Embryonic facial prominence (tissue), 1 donor: Measurements from ENCODE around the gene OPN5.

Experiments
- DNase-seq: peaks from one replicate; pipeline ENCODE4 v3.0.0-alpha.2; 2016; ENCODE audit errors: extremely low spot score

Gene OPN5

DNA sequence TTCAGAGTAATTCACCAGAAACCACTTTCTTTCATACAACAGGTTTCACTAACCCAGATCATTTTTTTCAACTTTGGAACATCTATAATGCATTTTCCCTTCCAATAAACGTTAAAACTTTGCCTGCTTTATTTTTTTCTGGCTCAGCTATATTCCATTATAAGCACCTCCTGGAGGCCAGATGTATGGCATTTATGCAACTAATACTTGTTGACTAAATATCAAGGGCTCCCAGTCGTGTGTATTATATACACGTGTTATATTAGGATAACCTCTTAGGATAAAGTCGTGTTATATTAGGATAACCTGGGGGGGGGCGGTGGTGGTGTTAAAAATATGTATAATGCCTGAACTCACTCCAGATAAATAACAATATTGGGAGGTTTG is 6.7 kb downstream of the OPN5 start:
- DNase-seq: no peak

DNA sequence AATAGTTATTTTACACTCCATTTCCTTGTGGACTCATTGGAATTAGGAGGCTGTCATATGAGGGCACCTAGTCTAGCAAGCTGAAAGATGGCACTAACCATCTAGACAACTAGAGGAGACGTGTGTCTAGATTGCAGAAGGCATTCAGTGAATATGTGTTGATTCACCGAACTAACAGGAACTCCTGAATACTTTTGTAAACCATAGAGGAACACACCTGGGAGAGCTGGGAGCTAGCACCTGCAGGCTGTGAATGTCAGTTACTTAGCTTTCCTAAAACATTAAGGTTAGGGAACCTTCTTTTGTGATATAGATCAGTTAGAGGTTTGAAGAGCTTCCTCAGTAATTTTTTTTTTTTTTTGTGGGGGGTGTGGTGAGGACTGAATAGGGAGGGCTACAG is 7.7 kb downstream of the OPN5 start:
- no peak for DNase-seq

DNA sequence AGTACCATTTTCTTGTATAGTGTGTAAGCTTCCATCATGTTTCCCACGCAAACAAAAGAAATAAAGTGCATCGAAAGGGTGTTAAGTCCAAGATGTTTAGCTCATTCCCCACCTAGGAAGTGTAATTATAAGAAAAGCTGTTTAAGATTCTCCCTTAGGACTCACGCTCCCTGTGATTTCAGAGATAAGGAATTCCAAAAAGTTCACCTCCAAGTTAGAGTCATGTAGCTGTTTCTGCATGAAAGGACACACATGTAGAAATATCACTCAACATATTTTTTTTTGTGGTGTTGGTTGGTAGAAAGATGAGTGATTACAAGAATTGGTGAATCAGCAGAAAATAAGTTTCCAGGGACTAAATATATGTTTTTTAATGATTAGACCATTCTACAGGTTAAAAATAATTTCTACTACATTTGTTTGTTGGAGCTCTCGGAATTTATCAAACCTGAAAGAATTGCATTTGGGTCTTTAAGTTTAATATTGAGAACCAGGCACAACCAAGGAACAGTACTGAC is 10.4 kb downstream of the OPN5 start:
- no peak for DNase-seq

DNA sequence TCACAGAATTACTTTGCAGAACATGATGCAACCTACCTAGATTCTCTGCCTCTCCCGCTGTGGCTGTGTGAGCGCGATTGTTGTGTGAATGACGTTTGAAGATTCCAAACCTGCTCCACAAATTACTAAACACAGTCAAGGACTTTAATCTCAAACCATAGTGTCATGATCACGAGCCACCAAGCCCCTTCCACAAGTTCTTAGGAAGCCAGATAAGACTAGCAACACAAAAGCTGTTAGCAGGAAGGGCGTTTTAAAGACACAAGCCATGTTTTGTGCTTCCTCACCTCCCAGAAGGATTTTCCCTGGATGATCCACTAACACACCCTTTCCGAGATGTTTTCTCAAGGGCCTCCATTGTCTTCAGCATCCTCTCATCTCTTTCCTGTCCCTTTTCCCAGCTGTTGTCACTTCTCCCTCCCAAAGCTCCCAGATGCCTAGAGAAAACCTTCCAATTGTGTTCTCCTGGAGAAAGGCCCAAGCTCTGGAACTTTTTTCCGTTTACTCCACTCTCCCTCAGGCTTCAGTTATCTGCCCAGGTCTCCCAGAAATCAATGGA is 12.8 kb downstream of the OPN5 start:
- DNase-seq: no peak

DNA sequence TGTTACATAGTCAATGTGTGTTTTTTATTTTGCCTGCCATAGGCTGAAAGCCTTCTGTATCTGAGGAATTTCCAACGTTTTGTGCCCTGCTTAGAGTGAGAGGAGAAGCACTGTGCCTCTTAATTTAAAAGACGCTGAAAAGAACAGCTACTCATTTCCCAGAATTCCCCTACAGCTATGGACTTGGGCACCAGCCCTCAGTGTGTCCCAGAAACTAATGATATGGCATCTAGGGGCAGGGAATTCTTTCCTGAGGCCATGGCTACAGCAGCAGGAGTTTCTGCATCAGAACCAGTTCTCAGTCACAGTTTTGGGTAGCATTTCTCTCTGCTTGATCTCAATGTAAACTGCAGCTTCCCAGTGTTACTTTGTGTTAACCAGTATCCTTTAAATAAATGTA is 20.2 kb downstream of the OPN5 start:
- DNase-seq: no peak

DNA sequence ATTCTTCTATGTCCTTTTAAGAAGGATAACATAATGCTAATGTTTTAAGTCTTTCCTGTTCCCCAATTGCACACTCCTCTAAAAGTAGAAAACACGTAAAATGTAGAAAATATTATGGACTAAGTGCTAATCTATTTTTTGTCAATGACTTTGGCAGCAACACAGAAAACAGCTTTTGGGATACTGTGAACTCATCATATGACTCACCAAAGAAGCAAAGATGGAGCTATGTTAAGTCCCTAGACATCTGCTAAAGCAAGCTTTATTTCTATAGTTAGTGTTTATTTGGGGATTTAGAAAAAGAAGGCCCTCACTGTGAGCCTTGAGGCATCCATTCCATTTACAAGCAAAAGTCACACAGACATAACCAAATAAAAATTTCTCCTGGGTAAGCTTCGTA is 23.0 kb downstream of the OPN5 start:
- no peak for DNase-seq

DNA sequence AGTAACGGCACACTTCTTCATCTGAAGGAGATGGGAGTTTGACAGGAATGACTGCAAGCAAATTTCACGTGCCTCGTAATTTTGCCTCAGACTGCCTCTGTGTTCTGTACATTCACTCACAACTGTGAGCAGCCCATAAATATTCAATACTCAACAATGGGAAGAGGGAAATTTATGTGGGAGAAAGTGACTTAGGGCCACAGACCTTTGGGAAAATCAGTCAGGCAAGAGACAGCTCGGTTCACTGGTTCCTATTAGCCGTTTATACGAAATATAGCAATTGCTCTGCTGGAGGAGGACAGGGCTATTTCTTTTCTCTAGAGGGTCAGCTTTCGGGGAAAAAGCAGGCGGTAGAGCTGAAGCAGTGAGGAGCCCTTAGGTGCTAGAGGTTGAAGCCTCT is 28.0 kb downstream of the OPN5 start:
- DNase-seq: no peak

DNA sequence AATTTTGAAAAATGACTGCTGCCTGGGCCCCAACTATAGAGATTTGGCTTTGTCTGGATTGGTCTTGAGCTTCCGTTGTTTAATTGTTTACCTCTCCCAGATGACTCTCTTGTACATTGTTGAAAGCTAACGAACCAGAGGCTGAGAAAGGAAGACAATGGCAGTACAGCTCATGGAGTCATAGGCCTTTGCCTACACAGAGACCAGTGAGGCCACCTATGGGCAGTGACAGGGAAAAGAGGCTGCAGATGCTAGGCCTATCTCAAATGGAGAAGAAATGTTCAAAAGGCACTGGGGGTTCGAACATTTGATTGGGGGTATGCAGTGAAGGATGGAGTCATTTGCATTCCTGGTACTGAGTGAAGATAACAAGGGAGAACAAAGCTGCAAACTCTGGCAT is 29.1 kb downstream of the OPN5 start:
- no peak for DNase-seq

DNA sequence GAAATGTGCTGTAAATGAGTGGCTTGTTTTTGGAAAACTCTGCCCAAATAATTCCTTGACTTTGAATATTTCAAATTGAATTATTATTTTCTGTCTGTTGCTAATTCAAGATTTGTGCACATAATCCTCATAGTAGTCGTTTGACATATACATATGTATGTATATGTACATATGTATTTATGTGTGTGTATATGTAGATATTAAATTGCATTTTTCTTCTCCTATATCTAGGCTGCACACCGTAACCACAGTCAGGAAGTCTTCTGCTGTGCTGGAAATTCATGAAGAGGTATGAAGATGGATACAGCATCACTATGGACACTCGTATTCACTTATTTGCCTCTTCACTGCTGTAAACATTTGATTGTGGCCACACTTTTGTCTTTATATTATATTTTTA is 29.6 kb downstream of the OPN5 start:
- no peak for DNase-seq

DNA sequence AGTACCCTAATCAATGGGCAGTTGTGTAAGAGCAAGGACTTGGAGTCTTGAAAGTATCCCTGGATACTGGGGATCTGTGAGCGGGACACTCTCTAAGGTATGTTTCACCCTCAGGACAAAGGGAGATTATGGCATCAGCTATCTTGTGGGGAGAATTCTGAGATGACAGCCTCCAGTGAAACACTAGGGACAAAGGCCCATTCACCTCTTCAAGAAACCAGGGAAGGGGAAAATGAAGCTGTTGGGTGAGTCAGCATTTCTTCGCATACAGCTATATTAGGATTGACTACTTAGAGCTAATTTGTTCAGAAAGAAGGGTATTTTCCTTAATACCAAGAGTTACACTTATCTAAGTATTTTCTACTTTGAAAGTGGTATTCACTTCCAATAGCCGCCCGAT is 35.9 kb downstream of the OPN5 start:
- no peak for DNase-seq

DNA sequence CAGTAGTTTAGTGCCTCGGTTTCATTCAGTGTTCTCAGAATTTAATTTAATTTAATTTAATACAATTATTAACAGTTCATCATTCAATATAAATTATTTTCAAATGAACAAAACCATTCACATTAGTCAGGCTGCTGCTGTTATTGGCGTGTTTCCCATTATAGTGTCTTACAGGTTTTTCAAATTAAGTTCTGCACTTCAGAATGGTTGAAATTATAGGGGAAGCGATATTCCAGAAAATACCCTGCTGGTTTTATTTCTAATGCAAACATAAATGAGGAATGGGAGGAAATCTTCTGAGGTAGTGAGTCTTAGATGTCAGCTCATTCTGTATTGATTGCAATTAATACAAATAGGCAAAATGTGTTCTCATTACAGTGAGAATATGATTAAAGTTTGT is 37.6 kb downstream of the OPN5 start:
- DNase-seq: no peak

DNA sequence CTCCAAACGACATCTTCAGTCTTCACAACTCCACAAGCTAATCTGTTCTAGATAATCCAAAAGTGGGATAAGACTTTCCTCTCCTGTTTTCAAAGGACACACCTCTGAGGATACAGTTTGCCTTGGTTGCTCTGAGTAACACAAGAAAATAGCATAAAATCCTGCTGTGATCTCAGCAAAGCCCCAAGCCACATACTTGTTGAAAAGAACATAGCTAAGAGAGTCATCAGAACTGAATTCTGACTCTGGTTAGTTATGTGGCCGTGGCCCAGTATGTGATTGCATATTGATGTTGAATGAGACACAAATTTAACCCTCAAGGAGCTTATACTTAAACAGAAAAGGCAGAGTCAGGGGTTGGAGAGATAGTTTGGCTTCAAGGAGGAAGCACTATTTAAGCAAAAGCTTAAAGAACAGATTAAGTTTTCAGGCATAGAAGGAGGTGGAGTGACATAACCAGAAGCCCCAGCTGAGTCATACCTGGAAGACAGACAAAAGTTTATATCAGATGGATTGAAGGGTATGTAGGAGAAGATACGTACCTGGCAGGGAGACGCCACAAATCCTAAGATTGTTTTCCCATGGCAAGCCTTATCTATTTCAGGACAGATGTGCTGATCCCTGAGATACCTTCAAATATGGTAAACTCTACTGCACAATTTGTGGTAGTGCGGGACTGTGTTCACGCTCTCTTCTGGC is 41.2 kb downstream of the OPN5 start:
- DNase-seq: no peak

DNA sequence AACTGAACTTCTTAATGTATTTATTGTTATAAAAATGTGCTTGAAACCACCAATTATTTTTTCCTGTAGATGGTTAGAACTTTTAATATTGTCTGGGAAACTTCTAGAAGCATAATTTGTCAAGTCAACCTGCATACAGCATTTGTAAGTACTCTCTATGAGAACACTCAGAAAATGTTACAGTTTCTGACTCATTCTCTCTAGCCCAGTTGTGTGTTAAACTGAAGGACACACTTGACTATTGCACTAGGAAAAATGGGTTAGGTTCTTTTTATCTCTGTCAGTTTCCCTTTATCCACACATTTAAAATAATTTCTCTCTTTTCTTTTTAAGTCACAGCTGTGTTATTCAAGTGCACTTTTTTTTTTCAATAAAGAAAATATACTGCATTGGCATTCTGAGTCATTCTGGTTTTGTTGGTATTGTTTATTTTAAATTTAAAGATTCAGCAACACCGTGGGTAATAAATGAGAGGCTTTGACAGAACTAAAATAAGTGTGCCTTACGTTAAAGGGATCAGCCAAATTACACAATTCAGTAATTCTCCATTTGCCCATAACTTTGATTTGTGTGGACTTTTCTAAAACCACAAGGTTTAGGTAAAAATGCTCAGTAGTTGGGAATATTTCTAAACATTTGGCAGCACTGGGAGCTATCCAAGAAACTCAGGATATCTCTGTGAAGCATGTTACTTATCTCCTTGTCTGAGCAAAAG is 50.7 kb downstream of the OPN5 start:
- no peak for DNase-seq

DNA sequence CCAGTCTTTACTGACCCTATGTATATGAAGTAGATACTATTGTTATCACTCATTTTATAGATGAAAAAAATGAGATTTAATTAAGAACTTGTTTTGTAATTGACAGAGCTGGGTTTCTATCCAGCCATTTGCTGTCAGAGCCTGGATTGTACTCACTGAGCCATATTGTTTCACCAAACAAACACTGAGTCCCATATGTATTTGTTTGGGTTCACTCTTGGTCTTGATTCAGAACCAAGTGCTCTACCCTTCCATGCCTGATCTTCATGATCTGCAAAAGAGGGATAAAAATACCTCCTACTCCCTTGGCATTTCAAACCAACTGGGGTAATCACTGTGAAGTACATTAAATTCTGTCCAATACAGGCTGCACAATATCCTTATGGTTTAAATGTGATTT is 52.4 kb downstream of the OPN5 start:
- no peak for DNase-seq

DNA sequence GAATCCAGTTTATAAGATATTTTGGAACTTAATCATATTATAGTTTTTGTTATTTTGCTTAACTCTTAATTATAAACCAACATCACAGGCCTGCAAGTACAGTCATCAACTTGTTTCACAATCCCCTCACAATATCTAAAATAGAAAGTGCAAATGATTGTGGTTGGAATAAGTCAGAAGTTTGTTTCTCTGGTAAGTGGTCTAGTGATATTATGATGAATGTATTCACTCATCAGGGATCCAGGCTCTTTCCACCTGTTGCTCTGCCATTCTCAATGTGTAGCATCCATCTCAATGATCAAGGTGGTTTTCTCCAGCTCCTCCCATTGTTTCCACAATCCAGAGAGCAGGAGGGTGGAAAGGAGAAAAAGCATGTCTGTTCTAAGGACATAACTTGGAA is 54.2 kb downstream of the OPN5 start:
- no peak for DNase-seq

DNA sequence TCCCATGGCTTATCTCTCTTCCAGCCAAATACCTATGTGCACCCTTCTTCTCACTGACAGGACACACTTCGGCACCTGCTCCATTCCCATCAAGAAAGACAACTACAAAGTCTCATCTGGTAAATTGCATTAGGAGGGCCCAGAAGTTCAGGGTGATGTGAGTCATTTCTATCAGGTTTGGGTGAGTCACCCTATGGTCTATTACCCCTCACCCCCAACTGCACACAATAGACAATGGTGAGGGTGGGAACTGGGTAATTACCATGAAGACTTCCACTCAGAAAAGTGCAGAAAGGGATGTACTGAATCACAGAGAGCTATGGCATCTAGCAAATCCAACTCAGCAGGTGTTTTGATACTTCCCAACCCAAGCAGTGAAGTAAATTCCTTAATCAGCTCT is 54.8 kb downstream of the OPN5 start:
- DNase-seq: no peak

DNA sequence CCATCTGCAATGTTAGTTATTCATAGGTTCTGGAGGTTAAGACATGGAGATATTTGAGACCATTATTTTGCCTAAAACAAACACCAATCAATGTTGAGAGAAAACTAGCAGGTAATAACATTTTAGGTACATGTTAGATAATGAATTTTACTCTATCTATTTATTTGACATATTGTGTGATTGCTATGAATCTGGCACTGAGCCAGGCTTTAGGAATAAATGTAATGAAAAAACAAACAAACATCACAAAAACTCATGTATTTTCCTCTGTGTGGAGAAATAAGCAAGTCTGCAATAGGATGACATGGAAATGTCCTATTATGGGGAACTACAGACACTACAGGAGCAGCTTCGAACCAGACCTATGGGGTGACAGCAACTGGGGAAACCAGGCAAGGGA is 57.8 kb downstream of the OPN5 start:
- DNase-seq: no peak

DNA sequence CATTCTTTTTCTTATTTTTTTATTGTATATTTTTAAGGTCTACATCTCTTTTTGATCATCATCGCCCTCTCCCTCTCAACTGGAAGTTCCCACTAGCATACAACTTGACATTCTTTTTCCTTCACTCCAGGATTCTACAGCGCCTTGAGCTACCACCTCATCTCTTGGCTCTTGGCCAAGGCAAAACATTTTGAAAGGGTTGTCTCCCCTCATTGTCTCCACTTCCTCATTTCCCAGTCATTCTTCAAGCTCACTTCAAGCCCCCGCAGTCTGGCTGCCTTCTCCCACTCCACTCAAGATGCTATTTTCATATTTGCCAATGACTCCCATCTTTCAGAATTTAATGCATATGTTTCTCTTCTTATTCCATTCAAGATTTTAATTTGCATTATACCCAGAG is 63.0 kb downstream of the OPN5 start:
- no peak for DNase-seq

DNA sequence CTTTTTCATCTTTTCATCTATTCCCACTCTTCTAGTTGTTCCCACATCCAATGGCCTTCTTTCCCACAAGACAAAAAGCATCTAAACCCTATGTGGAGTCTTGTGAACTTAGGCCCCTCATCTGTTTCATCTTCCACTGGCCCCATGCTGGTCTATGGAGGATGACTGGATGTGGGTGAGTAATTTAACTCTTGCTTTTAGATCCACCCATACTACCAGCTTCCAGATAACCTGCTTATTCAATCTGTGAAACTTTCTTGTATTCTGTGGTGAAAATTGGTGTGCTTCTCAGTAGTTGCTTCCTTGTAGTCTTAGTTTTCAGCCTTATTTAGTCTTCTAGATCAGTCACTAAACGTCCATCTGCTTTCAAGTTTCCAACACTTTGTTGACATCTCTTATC is 64.9 kb downstream of the OPN5 start:
- no peak for DNase-seq

DNA sequence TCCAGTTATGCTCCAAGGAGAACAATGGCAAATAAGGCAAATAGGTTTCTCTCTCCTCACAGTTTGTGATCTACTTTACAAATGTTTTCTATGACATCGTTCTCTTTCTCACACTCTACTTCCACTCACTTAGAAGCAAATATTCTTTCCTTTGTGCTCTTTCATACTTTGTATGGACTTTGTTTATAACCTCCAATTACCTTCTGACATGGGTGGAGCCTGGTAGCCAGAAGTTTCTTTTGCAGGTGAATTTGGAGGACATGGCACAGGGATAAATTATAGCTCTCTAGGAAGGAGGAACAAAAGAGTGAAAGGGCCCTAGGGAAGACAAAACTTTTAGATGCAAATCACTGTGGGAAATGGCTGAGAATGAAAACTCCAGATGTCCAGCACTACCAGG is 69.3 kb downstream of the OPN5 start:
- DNase-seq: no peak

DNA sequence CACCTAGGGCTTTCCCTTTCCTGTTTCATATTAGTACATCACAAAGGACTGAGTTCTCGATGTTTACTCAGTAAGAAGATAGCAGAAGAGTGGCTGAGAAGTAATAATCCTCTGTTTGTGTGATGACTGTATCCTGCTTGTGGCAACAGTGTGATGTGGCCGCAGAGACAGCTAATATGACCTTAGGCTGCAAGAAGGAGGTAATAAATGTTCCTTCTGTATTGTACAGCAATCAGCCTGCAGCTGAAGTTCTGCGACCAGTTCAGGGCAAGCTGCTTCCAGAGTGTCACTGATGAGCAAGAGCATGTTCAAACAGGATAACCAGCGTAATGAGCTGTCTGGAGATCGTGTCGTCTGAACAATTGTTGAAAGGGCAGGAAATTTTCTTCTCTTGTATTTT is 70.9 kb downstream of the OPN5 start:
- DNase-seq: no peak

DNA sequence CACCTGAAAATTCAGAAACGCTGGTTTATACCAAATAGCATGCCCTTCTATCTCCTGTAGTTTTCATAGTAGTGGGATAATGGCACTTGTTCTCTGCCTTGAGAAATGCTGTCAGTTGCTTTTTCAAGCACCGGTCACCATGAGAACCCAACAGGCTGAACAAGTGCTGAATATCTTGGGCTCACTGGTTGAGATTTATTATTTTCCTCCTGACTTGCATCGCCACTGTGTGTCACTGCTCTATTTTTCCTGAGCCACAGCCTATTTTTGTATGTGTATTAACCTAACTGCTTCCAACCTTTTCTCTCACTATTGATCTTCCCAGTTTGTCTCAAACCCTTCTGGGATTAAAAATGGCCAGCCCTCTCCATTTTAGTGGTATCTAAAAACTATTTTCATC is 71.9 kb downstream of the OPN5 start:
- no peak for DNase-seq

DNA sequence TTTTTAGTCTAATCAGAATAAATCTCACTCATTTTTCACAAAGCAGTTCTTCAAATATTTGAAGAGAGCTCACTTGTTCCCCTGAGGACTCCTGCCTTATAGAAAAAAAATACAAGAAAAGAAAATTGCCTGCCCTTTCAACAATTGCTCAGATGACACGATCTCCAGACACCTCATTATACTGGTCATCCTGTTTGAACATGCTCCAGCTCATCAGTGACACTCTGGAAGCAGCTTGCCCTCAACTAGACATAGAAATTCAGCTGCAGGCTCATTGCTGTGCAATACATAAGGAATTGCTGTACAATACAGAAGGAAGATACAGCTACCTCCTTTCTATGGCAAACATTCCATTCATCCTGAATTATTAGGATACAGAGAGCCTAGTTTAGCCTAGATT is 73.1 kb downstream of the OPN5 start:
- DNase-seq: no peak
